A549 (cell line): ENCODE results near the gene PDE3B. TPM values are rescaled to one million over a fixed set of nuclear protein-coding genes. Genes with fewer than 3 reads are reported as not detected.

Experiments used
- ATAC-seq, 2 experiments: fragments of 200-7000 bp in 1 of 2; fragments of >200 bp in 1 of 2; cut with Nextera tagmentation in 1 of 2; cut with Tn5 transposase in 1 of 2; 3 replicates each; pipeline versions ENCODE4 v1.8.0 to v1.9.1; 2018 to 2020; ENCODE audit warnings: mild to moderate bottlenecking in 1 of 2, moderate library complexity in 1 of 2
- CTCF ChIA-PET: fragments of 300-600 bp; sonication (Branson Sonifier 250); formaldehyde crosslinking; extraction: SDS; loops from one replicate; lab custom pipeline; 2021; ENCODE audit warnings: antibody characterized with exemption, inconsistent platforms; lab: Yijun Ruan, JAX
- POLR2A ChIA-PET: fragments of 350-600 bp; formaldehyde crosslinking; extraction: SDS; loops from one replicate; lab custom pipeline; 2021; ENCODE audit warnings: antibody characterized with exemption, inconsistent platforms; lab: Yijun Ruan, JAX
- DNase-seq, 2 experiments: peaks; one replicate each; pipeline versions ENCODE4 v3.0.0 to v3.0.0-alpha.2; 2011 to 2016; ENCODE audit warnings: low read depth in 1 of 2, low spot score in 1 of 2
- FAIRE-seq: peaks from 2 replicates; lab custom pipeline; 2011; peaks lifted over from hg19 to GRCh38; lab: Jason Lieb, UNC
- H3K27ac ChIP-seq, 2 experiments: fragments of >200 bp; sonication (Bioruptor Twin); formaldehyde crosslinking; 3 replicates each; pipeline ENCODE4 v1.5.1; 2016 to 2017
- H3K4me1 ChIP-seq: fragments of >200 bp; sonication (Bioruptor Twin); formaldehyde crosslinking; 3 replicates; pipeline ENCODE4 v1.6.1; 2016
- H3K4me2 ChIP-seq: fragments of >200 bp; sonication (Bioruptor Twin); formaldehyde crosslinking; 3 replicates; pipeline ENCODE4 v1.6.1; 2016
- H3K4me3 ChIP-seq: fragments of >200 bp; sonication (Bioruptor Twin); formaldehyde crosslinking; 3 replicates; pipeline ENCODE4 v1.5.1; 2016
- H3K9me3 ChIP-seq: fragments of >200 bp; sonication (Bioruptor Twin); formaldehyde crosslinking; 3 replicates; pipeline ENCODE4 v1.6.1; 2016
- ATOH8 ChIP-seq: fragments of 250-450 bp; sonication (Bioruptor Pico); IDR thresholded peaks from 2 replicates; pipeline ENCODE4 v1.5.0; 2020; ENCODE audit warnings: low read depth, mild to moderate bottlenecking, moderate library complexity
- BHLHE40 ChIP-seq: IDR thresholded peaks from 2 replicates; pipeline ENCODE4 v1.6.1; 2012; ENCODE audit warnings: low read depth, low read length, inconsistent platforms
- CBX8 ChIP-seq: fragments of 200-600 bp; sonication (generic); IDR thresholded peaks from 2 replicates; pipeline ENCODE4 v1.6.1; 2016
- CTCF ChIP-seq: fragments of >200 bp; sonication (Bioruptor Twin); formaldehyde crosslinking; IDR thresholded peaks from 3 replicates; pipeline ENCODE4 v1.5.1; 2016
- E2F6 ChIP-seq: IDR thresholded peaks from 2 replicates; pipeline ENCODE4 v1.6.1; 2012; ENCODE audit warnings: low read depth, borderline replicate concordance
- EHMT2 ChIP-seq: fragments of 200-600 bp; sonication (generic); IDR thresholded peaks from 2 replicates; pipeline ENCODE4 v1.6.1; 2016; ENCODE audit warnings: antibody characterized with exemption, low read depth, mild to moderate bottlenecking, moderate library complexity
- ESRRA ChIP-seq: fragments of 150-350 bp; IDR thresholded peaks from 2 replicates; pipeline ENCODE4 v1.6.1; 2014; ENCODE audit warnings: mild to moderate bottlenecking, low read length, borderline replicate concordance
- FOXS1 ChIP-seq: fragments of 250-450 bp; sonication (Bioruptor Pico); IDR thresholded peaks from 2 replicates; pipeline ENCODE4 v1.5.0; 2020; ENCODE audit warnings: mild to moderate bottlenecking, moderate library complexity
- JUN ChIP-seq, 2 experiments: fragments of >200 bp; sonication (Bioruptor Twin); formaldehyde crosslinking; IDR thresholded peaks; 2 replicates in 1 of 2; 3 replicates in 1 of 2; pipeline ENCODE4 v1.6.1; 2016 to 2017
- KDM1A ChIP-seq: fragments of 200-600 bp; sonication (generic); IDR thresholded peaks from 2 replicates; pipeline ENCODE4 v1.6.1; 2016; ENCODE audit warnings: low read depth, mild to moderate bottlenecking
- POLR2AphosphoS2 ChIP-seq: conservative IDR thresholded peaks from 2 replicates; pipeline ENCODE4 v1.6.1; 2012; ENCODE audit warnings: low read length, improper control_type of control experiment, inconsistent platforms
- RAD21 ChIP-seq, 2 experiments: fragments of >200 bp in 1 of 2; sonication (Bioruptor Twin) in 1 of 2; formaldehyde crosslinking in 1 of 2; IDR thresholded peaks in 1 of 2; conservative IDR thresholded peaks in 1 of 2; 2 replicates in 1 of 2; 3 replicates in 1 of 2; pipeline ENCODE4 v1.6.1; 2012 to 2018; ENCODE audit warnings: inconsistent platforms in 1 of 2
- RARB ChIP-seq: fragments of 250-450 bp; sonication (Bioruptor Pico); IDR thresholded peaks from 2 replicates; pipeline ENCODE4 v1.8.0; 2021; ENCODE audit warnings: mild to moderate bottlenecking, moderate library complexity
- SMC3 ChIP-seq: fragments of >200 bp; sonication (Bioruptor Twin); formaldehyde crosslinking; IDR thresholded peaks from 3 replicates; pipeline ENCODE4 v1.6.1; 2018; ENCODE audit warnings: inconsistent platforms
- USF2 ChIP-seq: fragments of 450-650 bp; IDR thresholded peaks from 2 replicates; pipeline ENCODE4 v1.6.1; 2014; ENCODE audit warnings: antibody characterized with exemption
- ZC3H11A ChIP-seq: fragments of 450-650 bp; IDR thresholded peaks from 2 replicates; pipeline ENCODE4 v1.6.1; 2014; ENCODE audit warnings: antibody characterized with exemption, mild to moderate bottlenecking
- ZSCAN20 ChIP-seq: fragments of 250-450 bp; sonication (Bioruptor Pico); IDR thresholded peaks from 2 replicates; pipeline ENCODE4 v1.8.0; 2022; ENCODE audit warnings: mild to moderate bottlenecking, moderate library complexity
- WGBS: methylation state at CpG from one replicate; pipeline ENCODE4 v1.1.6; 2017; ENCODE audit errors: missing lambda C conversion rate; 5-methylcytosine and 5-hydroxymethylcytosine counted together
- polyA plus RNA-seq, 4 experiments: library from polyadenylated mRNA; depleted of rRNA in 3 of 4; stranded (reverse); fragments of >200 nt; fragmentation: RNase III in 1 of 4; extraction: RNeasy Plus Mini Kit Qiagen cat#74134 plus additional on column Dnase treatment in 1 of 4; gene quantifications; 2 replicates in 3 of 4; 3 replicates in 1 of 4; pipeline ENCODE4 v1.2.3, GENCODE V29; 2011 to 2017

PDE3B gene
- polyA plus RNA-seq, 2 of the 4 experiments (the other 2 are of a cell fraction), result 2.4 to 2.9 TPM

- Histone ChIP-seq H3K27ac (no peak overlapping the region), H3K4me3 (no peak overlapping the region), H3K4me2 (no peak overlapping the region), H3K9me3 (no peaks in the 10 kb centered on the region), H3K4me1 (0 out of 3 replicates have a peak, but pooled peaks cover under 1% of the 10 kb centered on the region)
- ChIA-PET POLR2A (no interaction called here), CTCF (no interaction called here)
- DNase-seq, result no peak
- ATAC-seq, result no peak
- no peak for FAIRE-seq
- WGBS, result 54% methylated on average over 2 of the region's 2 CpGs
- TF ChIP-seq BHLHE40 (no peak), ATOH8 (CRISPR knock-in tag) (no peak), KDM1A (no peak), ESRRA (no peak), CTCF (no peak), JUN (IDR thresholded peaks at IDR 0.05) (no peak), POLR2AphosphoS2 (no peak), E2F6 (no peak), EHMT2 (no peak)
- TF ChIP-seq, all 56 proteins: peak for 0
These were observed 125.1 kb downstream of the PDE3B start for GRCh38 chr11:14768526-14769188.

GRCh38 chr11:14773755-14774154 lies 130.2 kb downstream of the PDE3B start:
- Histone ChIP-seq H3K9me3 (no peaks in the 10 kb centered on the region), H3K4me2 (no peak overlapping the region), H3K4me3 (no peak overlapping the region), H3K4me1 (0 out of 3 replicates have a peak, but pooled peaks cover 4% of the 10 kb centered on the region), H3K27ac (peak overlapping the region in 1 of 2 experiments; percentile 1; a peak in 1 of 6 replicates)
- no peak for FAIRE-seq
- 37% methylated on average over 1 of the region's 1 CpG for WGBS
- POLR2A ChIA-PET, result interaction anchor here (1.0 kb wide), 1 partner anchor 129 kb away, joined by 5 read pairs; no protein-coding TSS in a partner anchor
- DNase-seq, result peak in 1 of 2 experiments; percentile 27
- TF ChIP-seq ZC3H11A, result no peak
- TF ChIP-seq SMC3, result 0 out of 3 replicates have a peak, but pooled peaks have one; percentile 6
- TF ChIP-seq, all 56 proteins: peak for 1
- ATAC-seq, result peak; percentile 56 to 76; a peak in 4 of 6 replicates
- CTCF ChIA-PET, result interaction anchor here (1.3 kb wide), 1 partner anchor 134 kb away, joined by 3 read pairs; no protein-coding TSS in a partner anchor

- no peak for FAIRE-seq
- no peak for DNase-seq
- ChIA-PET CTCF (interaction anchor here (1.2 to 1.3 kb wide), 2 partner anchors 15 to 133 kb away, joined by 3 read pairs; no protein-coding TSS in a partner anchor), POLR2A (interaction anchor here (0.7 kb wide), 1 partner anchor 1302 kb away, joined by 3 read pairs; no protein-coding TSS in a partner anchor)
- 70% methylated on average over 3 of the region's 3 CpGs for WGBS
- Histone ChIP-seq H3K9me3 (no peaks in the 10 kb centered on the region), H3K4me2 (no peak overlapping the region), H3K4me3 (no peak overlapping the region), H3K4me1 (0 out of 3 replicates have a peak, but pooled peaks cover 4% of the 10 kb centered on the region), H3K27ac (no peak overlapping the region)
- no peak for TF ChIP-seq FOXS1 (CRISPR knock-in tag)
- no peak for TF ChIP-seq CBX8
- TF ChIP-seq RAD21 (conservative IDR thresholded peaks at IDR 0.05 in 1 of 2, IDR thresholded peaks at IDR 0.05 in 1 of 2), result no peak
- TF ChIP-seq USF2, result no peak
- no peak for TF ChIP-seq RARB (CRISPR knock-in tag)
- no peak for TF ChIP-seq ZSCAN20 (CRISPR knock-in tag)
- ATAC-seq, result no peak
These were observed 131.1 kb downstream of the PDE3B start for GRCh38 chr11:14774721-14775120.
